Heart left ventricle (tissue), 13 donors: Measurements from ENCODE around the gene HSBP1L1.

ENCODE experiments used
- CTCF ChIP-seq, 12 donors: fragments of 200-600 bp; sonication (generic) in 4 of 12; IDR thresholded peaks; one replicate each; pipeline versions ENCODE4 v1.5.0 to v1.8.0; 2018 to 2022; ENCODE audit warnings: antibody characterized with exemption in 12 of 12, mild to moderate bottlenecking in 5 of 12
- POLR2A ChIP-seq, 2 donors: fragments of 450-650 bp; IDR thresholded peaks; one replicate each; pipeline ENCODE4 v1.6.1; 2017; ENCODE audit warnings: antibody characterized with exemption in 2 of 2, mild to moderate bottlenecking in 2 of 2, moderate library complexity in 2 of 2
- donor health status: ischemic (EF 13 %, LVEDD 7.1; RV severe dilation, severe dysfunction).
- donor health status: DM: no; HTN: yes; CAD: no.
- donor health status: DM: no; HTN: no; CAD: no.
- donor health status: ischemic (EF 25% LVEDD 6.9; RV normal size, moderate dysfunction).
- donor health status: ischemic (EF 25% LVEDD 5.7; RV mildly dilated, moderate dysfunction).
- donor health status: ischemic (EF 35%, LVEDD 5.7; RV mildly dilated, moderate dysfunction).
- donor health status: nonischemic (EF 11% LVEDD 7.7; RV severe dilation, severe dysfunction).
- donor health status: DM: yes; HTN: yes; CAD: no.
- donor health status: PGD.
- donor health status: ischemic (EF 29% LVEDD 5.4; RV normal size, mild dysfunction).
- donor health status: nonischemic (EF 23%, LVEDD 6.1; RV moderate dilation, normal function).

- no peak for TF ChIP-seq POLR2A (IDR thresholded peaks at IDR 0.05)
- TF ChIP-seq CTCF (IDR thresholded peaks at IDR 0.05) = no peak
Measured at GRCh38 chr18:79930020-79930642, 34.3 kb upstream of the HSBP1L1 start.
